HT-29 (cell line): Measurements from ENCODE around the gene HSFX2. TPM values are rescaled to one million over a fixed set of nuclear protein-coding genes. Genes with fewer than 3 reads are reported as not detected.
"Not testable (repeated sequence)": the region's sequence is repeated elsewhere in the genome, so short reads cannot be mapped to it uniquely, and the experiment has no call there.

Experiments
- DNase-seq: peaks from one replicate; pipeline ENCODE4 v3.0.0-alpha.2; 2015; ENCODE audit warnings: low spot score
- total RNA-seq: library from RNA; depleted of rRNA; stranded (reverse); fragments of >200 nt; shearing (Covaris generic); gene quantifications from 2 replicates; pipeline ENCODE4 v1.2.3, GENCODE V29; 2014

HSFX2 gene
- total RNA-seq, 1 experiment from 2014 or later: not detected

- DNase-seq: not testable (repeated sequence)
These were observed 4.1 kb downstream of the HSFX2 start for GRCh38 chrX:149590993-149591392.

GRCh38 chrX:149587359-149587758 is 7.8 kb downstream of the HSFX2 start, which contains the start of gene MAGEA9B:
Gene MAGEA9B (minus strand): TSS chrX:149587459. CDS start chrX:149583179, 4,280 bp downstream.
- DNase-seq: not testable (repeated sequence)

- DNase-seq: not testable (repeated sequence)
These were observed 9.5 kb downstream of the HSFX2 start for GRCh38 chrX:149585631-149586030.

GRCh38 chrX:149573456-149573855 is 21.7 kb downstream of the HSFX2 start:
- not testable (repeated sequence) for DNase-seq

GRCh38 chrX:149572743-149573142 is 22.4 kb downstream of the HSFX2 start:
- no peak for DNase-seq

GRCh38 chrX:149571770-149572169 is 23.3 kb downstream of the HSFX2 start:
- no peak for DNase-seq

GRCh38 chrX:149570668-149571067 is 24.4 kb downstream of the HSFX2 start:
- no peak for DNase-seq

GRCh38 chrX:149569770-149570169 is 25.3 kb downstream of the HSFX2 start:
- DNase-seq: no peak

GRCh38 chrX:149568701-149569296 is 26.3 kb downstream of the HSFX2 start:
- DNase-seq: no peak

GRCh38 chrX:149567621-149568417 is 27.3 kb downstream of the HSFX2 start:
- DNase-seq: no peak

GRCh38 chrX:149563359-149563758 is 31.8 kb downstream of the HSFX2 start:
- no peak for DNase-seq

- DNase-seq: not testable (repeated sequence)
These were observed 39.9 kb downstream of the HSFX2 start for GRCh38 chrX:149555251-149555650.

- not testable (repeated sequence) for DNase-seq
These were observed 43.2 kb downstream of the HSFX2 start for GRCh38 chrX:149551939-149552248.

GRCh38 chrX:149551245-149551938 is 43.7 kb downstream of the HSFX2 start:
- not testable (repeated sequence) for DNase-seq

- DNase-seq: not testable (repeated sequence)
These were observed 44.7 kb downstream of the HSFX2 start for GRCh38 chrX:149550454-149550853.

GRCh38 chrX:149549701-149550100 is 45.4 kb downstream of the HSFX2 start, which contains the start of gene HSFX3:
Gene HSFX3 (minus strand): TSS chrX:149549924. CDS start chrX:149549852, 72 bp downstream.
- DNase-seq: not testable (repeated sequence)

- not testable (repeated sequence) for DNase-seq
These were observed 47.3 kb downstream of the HSFX2 start for GRCh38 chrX:149547782-149548181.

- DNase-seq: not testable (repeated sequence)
These were observed 48.2 kb downstream of the HSFX2 start for GRCh38 chrX:149546962-149547361.

- DNase-seq: peak; percentile 46
These were observed 49.3 kb downstream of the HSFX2 start for GRCh38 chrX:149545545-149546543.
